A673 (cell line): ENCODE results near the gene MEG3. TPM values are rescaled to one million over a fixed set of nuclear protein-coding genes. Genes with fewer than 3 reads are reported as not detected.

ENCODE experiments used
- BruUV-seq: library from RNA; stranded (reverse); fragments of 400-500 nt; replicated peaks from 2 replicates; lab custom pipeline; 2021; lab: Mats Ljungman, UMichigan
- CTCF ChIA-PET: fragments of 300-600 bp; sonication (Branson Sonifier 250); formaldehyde crosslinking; loops from one replicate; lab custom pipeline; 2022; ENCODE audit warnings: antibody characterized with exemption; lab: Charles Lee
- POLR2A ChIA-PET: fragments of 300-600 bp; sonication (Branson Sonifier 250); formaldehyde crosslinking; loops from one replicate; lab custom pipeline; 2022; ENCODE audit warnings: antibody characterized with exemption; ENCODE audit not compliant: low non-redundant PET; lab: Charles Lee
- DNase-seq: peaks from one replicate; pipeline ENCODE4 v3.0.0-alpha.2; 2015; ENCODE audit warnings: low spot score
- H3K27ac ChIP-seq: fragments of 200-600 bp; sonication (generic); 2 replicates; pipeline ENCODE4 v1.5.1; 2016; ENCODE audit warnings: mixed run types, low read depth, mild to moderate bottlenecking, mixed read lengths, antibody characterized with exemption, low read length; ENCODE audit not compliant: poor library complexity, severe bottlenecking
- H3K27me3 ChIP-seq: fragments of 200-600 bp; sonication (generic); replicated peaks from 2 replicates; pipeline ENCODE4 v1.6.1; 2017; ENCODE audit warnings: mixed run types, low read depth, mild to moderate bottlenecking, mixed read lengths, antibody characterized with exemption, low read length; ENCODE audit not compliant: insufficient read depth, poor library complexity
- H3K36me3 ChIP-seq: fragments of 200-600 bp; sonication (generic); 2 replicates; pipeline ENCODE4 v1.6.1; 2016; ENCODE audit warnings: mixed run types, mild to moderate bottlenecking, mixed read lengths, antibody characterized with exemption, low read length; ENCODE audit not compliant: insufficient read depth, poor library complexity, severe bottlenecking
- H3K4me1 ChIP-seq: fragments of 200-600 bp; sonication (generic); 2 replicates; pipeline ENCODE4 v1.6.1; 2017; ENCODE audit warnings: mixed run types, mild to moderate bottlenecking, mixed read lengths, antibody characterized with exemption, low read length; ENCODE audit not compliant: insufficient read depth, poor library complexity, severe bottlenecking
- H3K4me3 ChIP-seq: fragments of 200-600 bp; sonication (generic); 2 replicates; pipeline ENCODE4 v1.5.1; 2016; ENCODE audit warnings: low read depth, mixed run types, mild to moderate bottlenecking, mixed read lengths, low read length; ENCODE audit not compliant: poor library complexity, severe bottlenecking
- H3K9me3 ChIP-seq: fragments of 200-600 bp; sonication (generic); 2 replicates; pipeline ENCODE4 v1.6.1; 2016; ENCODE audit warnings: mixed run types, low read depth, mild to moderate bottlenecking, mixed read lengths, antibody characterized with exemption, low read length; ENCODE audit not compliant: poor library complexity, severe bottlenecking
- EZH2 ChIP-seq: fragments of 200-600 bp; sonication (generic); IDR thresholded peaks from 2 replicates; pipeline ENCODE4 v1.6.1; 2017; ENCODE audit warnings: borderline replicate concordance, low read depth, mild to moderate bottlenecking, mixed read lengths, antibody characterized with exemption, low read length; ENCODE audit not compliant: poor library complexity, severe bottlenecking
- intact Hi-C: fragments of 100-400 bp; cut with micrococcal nuclease; formaldehyde crosslinking; loops from one replicate; pipeline ENCODE4 v1.10.0; 2022; ENCODE audit not compliant: unreplicated experiment
- total RNA-seq: library from RNA; stranded (reverse); gene quantifications from 2 replicates; pipeline ENCODE4 v1.2.3, GENCODE V29; 2021
- TF ChIP-seq, protein P1 (sequence below): fragments of 300-800, 200-600 bp; sonication (generic); conservative IDR thresholded peaks from 2 replicates; pipeline ENCODE4 v1.5.1; 2017; ENCODE audit warnings: low read depth, mild to moderate bottlenecking, antibody characterized with exemption, low read length, moderate library complexity, mixed read lengths

MEG3 gene
- total RNA-seq, 1 experiment from 2014 or later, result 58.7 TPM

DNA sequence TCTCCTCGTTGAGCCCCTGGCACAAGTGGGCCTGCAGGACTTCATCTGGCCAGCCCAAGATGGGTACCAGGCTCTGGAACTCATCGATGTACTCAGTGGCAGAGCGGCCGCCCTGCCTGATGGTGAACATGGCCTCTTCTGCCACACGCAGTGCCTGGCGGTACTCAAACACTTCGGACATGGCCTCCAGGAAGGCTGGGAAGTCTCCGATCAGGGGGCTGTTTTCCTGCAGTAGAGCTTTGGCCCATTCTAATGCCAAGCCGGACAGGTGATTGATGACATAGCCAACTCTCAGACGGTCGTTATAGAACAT, 57.8 kb downstream of the MEG3 start:
- no peak for DNase-seq

DNA sequence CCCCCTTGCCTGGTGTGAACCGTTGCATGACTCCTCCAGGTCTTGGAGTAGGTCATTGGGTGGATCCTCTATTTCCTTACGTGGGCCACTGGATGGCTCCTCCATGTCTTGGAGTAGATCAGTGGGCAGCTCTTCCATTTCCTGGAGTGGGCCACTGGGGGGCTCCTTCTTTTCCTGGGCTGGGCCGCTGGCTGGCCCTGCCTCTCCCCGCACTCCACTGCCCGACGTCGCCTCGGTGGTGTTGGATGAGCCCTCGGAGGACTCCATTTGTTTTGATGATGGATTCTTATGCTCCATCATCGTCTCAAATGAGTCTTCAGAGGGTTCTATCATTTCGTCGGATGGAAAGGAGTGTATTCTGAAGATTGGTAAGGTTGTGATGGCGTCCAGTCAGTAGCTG, 58.5 kb downstream of the MEG3 start:
- H3K27ac ChIP-seq, result no peak overlapping the region
- BruUV-seq, result no TSS peak
- CTCF ChIA-PET, result no interaction called here

More for the DNA sequence above, 57.8 kb downstream of the MEG3 start:
- intact Hi-C loops, result no loop called here
- no TSS peak for BruUV-seq
- Histone ChIP-seq H3K27me3 (no peaks in the 10 kb centered on the region), H3K27ac (no peak overlapping the region), H3K4me3 (no peak overlapping the region), H3K9me3 (no peaks in the 10 kb centered on the region), H3K4me1 (peaks cover 34% of the 10 kb centered on the region), H3K36me3 (no peaks in the 10 kb centered on the region)
- ChIA-PET CTCF (no interaction called here), POLR2A (no interaction called here)
- TF ChIP-seq EZH2, result no peak
- TF ChIP-seq, protein P1, sequence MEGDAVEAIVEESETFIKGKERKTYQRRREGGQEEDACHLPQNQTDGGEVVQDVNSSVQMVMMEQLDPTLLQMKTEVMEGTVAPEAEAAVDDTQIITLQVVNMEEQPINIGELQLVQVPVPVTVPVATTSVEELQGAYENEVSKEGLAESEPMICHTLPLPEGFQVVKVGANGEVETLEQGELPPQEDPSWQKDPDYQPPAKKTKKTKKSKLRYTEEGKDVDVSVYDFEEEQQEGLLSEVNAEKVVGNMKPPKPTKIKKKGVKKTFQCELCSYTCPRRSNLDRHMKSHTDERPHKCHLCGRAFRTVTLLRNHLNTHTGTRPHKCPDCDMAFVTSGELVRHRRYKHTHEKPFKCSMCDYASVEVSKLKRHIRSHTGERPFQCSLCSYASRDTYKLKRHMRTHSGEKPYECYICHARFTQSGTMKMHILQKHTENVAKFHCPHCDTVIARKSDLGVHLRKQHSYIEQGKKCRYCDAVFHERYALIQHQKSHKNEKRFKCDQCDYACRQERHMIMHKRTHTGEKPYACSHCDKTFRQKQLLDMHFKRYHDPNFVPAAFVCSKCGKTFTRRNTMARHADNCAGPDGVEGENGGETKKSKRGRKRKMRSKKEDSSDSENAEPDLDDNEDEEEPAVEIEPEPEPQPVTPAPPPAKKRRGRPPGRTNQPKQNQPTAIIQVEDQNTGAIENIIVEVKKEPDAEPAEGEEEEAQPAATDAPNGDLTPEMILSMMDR, result no peak

GRCh38 chr14:100885196-100885595, 59.3 kb downstream of the MEG3 start:
- Histone ChIP-seq H3K27me3 (no peaks in the 10 kb centered on the region), H3K27ac (no peak overlapping the region), H3K9me3 (no peaks in the 10 kb centered on the region), H3K4me1 (peaks cover 48% of the 10 kb centered on the region), H3K36me3 (no peaks in the 10 kb centered on the region), H3K4me3 (no peak overlapping the region)
- no TSS peak for BruUV-seq
- POLR2A ChIA-PET, result no interaction called here
- intact Hi-C loops, result loop anchor here (5.0 kb wide), 1 partner anchor 33 kb away; no protein-coding TSS in a partner anchor
- CTCF ChIA-PET, result no interaction called here
- no peak for TF ChIP-seq EZH2
- TF ChIP-seq, protein P1, result no peak
- no peak for DNase-seq

More for the DNA sequence above, 58.5 kb downstream of the MEG3 start:
- Histone ChIP-seq H3K9me3 (no peaks in the 10 kb centered on the region), H3K27me3 (no peaks in the 10 kb centered on the region), H3K36me3 (no peaks in the 10 kb centered on the region), H3K4me1 (peaks cover 41% of the 10 kb centered on the region), H3K4me3 (no peak overlapping the region)
- DNase-seq, result no peak
- intact Hi-C loops, result no loop called here
- TF ChIP-seq EZH2, result no peak
- TF ChIP-seq, protein P1, result no peak
- POLR2A ChIA-PET, result no interaction called here
